Neuronal stem cell (in vitro differentiated cells): ENCODE measurements around the gene MRPL1. TPM values are rescaled to one million over a fixed set of nuclear protein-coding genes. Genes with fewer than 3 reads are reported as not detected.

Source experiments
- DNase-seq: peaks from one replicate; pipeline ENCODE4 v3.0.0-alpha.2; 2013; ENCODE audit warnings: low spot score
- H2AFZ ChIP-seq: one replicate; pipeline ENCODE4 v1.6.1; 2013; ENCODE audit warnings: mild to moderate bottlenecking, low read length, inconsistent platforms
- H2AK5ac ChIP-seq: 2 replicates; pipeline ENCODE4 v1.6.1; 2013; ENCODE audit warnings: low read depth, mild to moderate bottlenecking, inconsistent platforms, low read length, moderate library complexity, mixed read lengths
- H2BK120ac ChIP-seq: 2 replicates; pipeline ENCODE4 v1.6.1; 2013; ENCODE audit warnings: low read depth, mild to moderate bottlenecking, inconsistent platforms, low read length, moderate library complexity, mixed read lengths
- H2BK12ac ChIP-seq: one replicate; pipeline ENCODE4 v1.6.1; 2013; ENCODE audit warnings: low read length, inconsistent platforms
- H2BK15ac ChIP-seq: 2 replicates; pipeline ENCODE4 v1.6.1; 2013; ENCODE audit warnings: mild to moderate bottlenecking, low read length, inconsistent platforms, mixed read lengths
- H2BK5ac ChIP-seq: one replicate; pipeline ENCODE4 v1.6.1; 2013; ENCODE audit warnings: inconsistent platforms, mild to moderate bottlenecking, low read length, moderate library complexity
- H3K14ac ChIP-seq: one replicate; pipeline ENCODE4 v1.6.1; 2013; ENCODE audit warnings: low read length, inconsistent platforms
- H3K18ac ChIP-seq: 2 replicates; pipeline ENCODE4 v1.6.1; 2013; ENCODE audit warnings: low read length, inconsistent platforms
- H3K23ac ChIP-seq: 2 replicates; pipeline ENCODE4 v1.6.1; 2013; ENCODE audit warnings: low read depth, mild to moderate bottlenecking, mixed read lengths, low read length, inconsistent platforms; ENCODE audit not compliant: poor library complexity
- H3K27ac ChIP-seq: replicated peaks from 3 replicates; pipeline ENCODE4 v1.5.1; 2013; ENCODE audit warnings: low read length, inconsistent platforms
- H3K27me3 ChIP-seq, 3 experiments: 2 replicates each; pipeline ENCODE4 v1.6.1; 2013; ENCODE audit warnings: low read length in 3 of 3, mild to moderate bottlenecking in 2 of 3, inconsistent platforms in 1 of 3, low read depth in 1 of 3, mixed read lengths in 1 of 3, moderate library complexity in 1 of 3; ENCODE audit not compliant: control insufficient read depth in 3 of 3, insufficient read depth in 3 of 3
- H3K36me3 ChIP-seq, 2 donors: replicated peaks in 1 of 2; 2 replicates each; pipeline ENCODE4 v1.6.1; 2013; ENCODE audit warnings: low read length in 2 of 2; ENCODE audit not compliant: control insufficient read depth in 2 of 2, insufficient read depth in 2 of 2
- H3K4ac ChIP-seq: 2 replicates; pipeline ENCODE4 v1.6.1; 2013; ENCODE audit warnings: inconsistent platforms, mild to moderate bottlenecking, low read length, moderate library complexity
- H3K4me1 ChIP-seq, 2 donors: 1 replicate in 1 of 2; 2 replicates in 1 of 2; pipeline ENCODE4 v1.6.1; 2013; ENCODE audit warnings: low read length in 2 of 2, low read depth in 1 of 2; ENCODE audit not compliant: control insufficient read depth in 2 of 2, insufficient read depth in 1 of 2
- H3K4me2 ChIP-seq: one replicate; pipeline ENCODE4 v1.6.1; 2013; ENCODE audit warnings: mild to moderate bottlenecking, low read length, inconsistent platforms; ENCODE audit not compliant: insufficient read depth, poor library complexity, severe bottlenecking
- H3K4me3 ChIP-seq, 2 donors: 2 replicates each; pipeline ENCODE4 v1.5.1; 2013; ENCODE audit warnings: low read length in 2 of 2, mild to moderate bottlenecking in 2 of 2, inconsistent platforms in 1 of 2, moderate library complexity in 1 of 2
- H3K79me1 ChIP-seq: one replicate; pipeline ENCODE4 v1.6.1; 2013; ENCODE audit warnings: low read depth, mild to moderate bottlenecking, inconsistent platforms, low read length, moderate library complexity
- H3K9ac ChIP-seq: one replicate; pipeline ENCODE4 v1.6.1; 2013; ENCODE audit warnings: mild to moderate bottlenecking, low read depth, low read length, inconsistent platforms; ENCODE audit not compliant: poor library complexity
- H3K9me3 ChIP-seq, 2 donors: replicated peaks in 1 of 2; 2 replicates each; pipeline versions ENCODE3 to v1.6.1; 2013; ENCODE audit warnings: low read length in 2 of 2, mild to moderate bottlenecking in 2 of 2, inconsistent platforms in 1 of 2, low read depth in 1 of 2, mixed read lengths in 1 of 2, moderate library complexity in 1 of 2; ENCODE audit not compliant: control insufficient read depth in 2 of 2, insufficient read depth in 1 of 2
- H4K8ac ChIP-seq: one replicate; pipeline ENCODE4 v1.6.1; 2013; ENCODE audit warnings: low read depth, mild to moderate bottlenecking, inconsistent platforms, low read length, moderate library complexity
- H4K91ac ChIP-seq: one replicate; pipeline ENCODE4 v1.6.1; 2013; ENCODE audit warnings: low read length, low read depth, mild to moderate bottlenecking, inconsistent platforms; ENCODE audit not compliant: poor library complexity
- WGBS, 2 donors: extraction: QIAGEN DNeasy Blood & Tissue Kit; methylation state at CpG; one replicate each; pipeline ENCODE4 v1.1.7; 2013; ENCODE audit warnings: missing lambda C conversion rate in 2 of 2, mixed read lengths in 1 of 2; ENCODE audit not compliant: insufficient read length in 2 of 2, insufficient replicate concordance in 1 of 2; ENCODE audit errors: extremely low coverage in 2 of 2; 5-methylcytosine and 5-hydroxymethylcytosine counted together
- polyA plus RNA-seq, 2 experiments: library from polyadenylated mRNA; stranded (reverse); fragments of 200-250 nt; gene quantifications; one replicate each; pipeline ENCODE4 v1.2.3, GENCODE V29; 2013

MRPL1 gene
- 66.9 TPM for polyA plus RNA-seq (2013, experiment 1 of 2)
- polyA plus RNA-seq (2013, experiment 2 of 2), result 71.3 TPM

- Histone ChIP-seq H3K4me2 (peak within 1 kb of the TSS; percentile 81), H3K23ac (peak within 1 kb of the TSS; percentile 75), H2AFZ (peak within 1 kb of the TSS; percentile 84), H3K9me3 (no peaks in the 10 kb centered on the region), H3K18ac (peak within 1 kb of the TSS; percentile 91), H2BK120ac (no peak within 1 kb of the TSS), H3K36me3 (peaks cover 0 to 19% of the 10 kb centered on the region in 2 donors), H2AK5ac (no peak within 1 kb of the TSS), H2BK15ac (no peak within 1 kb of the TSS), H3K79me1 (no peaks in the 10 kb centered on the region), H4K91ac (no peak within 1 kb of the TSS), H3K4me3 (peak within 1 kb of the TSS; percentile 61 to 90), H2BK5ac (no peak within 1 kb of the TSS), H3K4me1 (peaks cover 0 to 3% of the 10 kb centered on the region in 2 donors), H2BK12ac (no peak within 1 kb of the TSS), H3K27me3 (no peaks in the 10 kb centered on the region), H4K8ac (no peak within 1 kb of the TSS), H3K9ac (no peak within 1 kb of the TSS), H3K14ac (no peak within 1 kb of the TSS), H3K4ac (no peak within 1 kb of the TSS), H3K27ac (peak within 1 kb of the TSS; percentile 80)
- peak; percentile 79 for DNase-seq
- no CpG with 5 or more reads among the region's 33 CpGs for WGBS, 2 donors
Measured at GRCh38 chr4:77862478-77863216, at the start of gene MRPL1. Gene MRPL1 (plus strand): TSS chr4:77862830. CDS start chr4:77862849, 19 bp downstream.

- H2BK120ac ChIP-seq, result no peak overlapping the region
- peaks cover 0 to 3% (median 0%) of the 10 kb centered on the region in 3 experiments for H3K27me3 ChIP-seq
- H3K4me3 ChIP-seq, result no peak overlapping the region
- H3K9me3 ChIP-seq, result no peaks in the 10 kb centered on the region
- no peak overlapping the region for H3K27ac ChIP-seq
- no peak overlapping the region for H2BK12ac ChIP-seq
- H2BK15ac ChIP-seq, result no peak overlapping the region
- H3K4me2 ChIP-seq, result no peak overlapping the region
- H3K36me3 ChIP-seq, result no peaks in the 10 kb centered on the region
- no peak overlapping the region for H2AFZ ChIP-seq
- H4K91ac ChIP-seq, result no peak overlapping the region
- no peak for DNase-seq
- no peak overlapping the region for H3K4ac ChIP-seq
- no peak overlapping the region for H3K23ac ChIP-seq
- peaks cover 1 to 2% of the 10 kb centered on the region in 2 donors for H3K4me1 ChIP-seq
- H4K8ac ChIP-seq, result no peak overlapping the region
- peaks cover 1% of the 10 kb centered on the region for H3K79me1 ChIP-seq
- no peak overlapping the region for H2BK5ac ChIP-seq
- no peak overlapping the region for H3K18ac ChIP-seq
- no peak overlapping the region for H2AK5ac ChIP-seq
- no peak overlapping the region for H3K14ac ChIP-seq
- no peak overlapping the region for H3K9ac ChIP-seq
Measured at GRCh38 chr4:77815636-77816035, 47.0 kb upstream of the MRPL1 start.

DNA sequence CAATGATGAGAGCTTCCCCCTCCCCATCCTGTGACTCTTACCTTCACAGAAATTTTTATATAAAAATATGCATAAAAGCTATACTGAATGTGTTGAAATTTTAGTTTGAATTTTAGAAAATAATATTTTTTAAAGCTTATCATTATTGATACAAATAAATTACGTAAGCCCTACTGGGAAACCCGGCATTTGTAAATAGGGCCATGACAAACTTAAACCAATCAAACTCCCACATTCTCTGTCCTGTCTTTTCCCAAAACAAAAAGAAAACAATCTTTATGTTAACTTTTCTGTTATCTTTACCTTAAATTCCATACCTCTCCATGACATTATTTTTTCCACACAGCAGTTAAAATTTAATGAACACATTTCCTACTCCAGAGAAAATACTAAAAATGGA, 46.1 kb upstream of the MRPL1 start:
- peaks cover 1 to 2% of the 10 kb centered on the region in 2 donors for H3K4me1 ChIP-seq

DNA sequence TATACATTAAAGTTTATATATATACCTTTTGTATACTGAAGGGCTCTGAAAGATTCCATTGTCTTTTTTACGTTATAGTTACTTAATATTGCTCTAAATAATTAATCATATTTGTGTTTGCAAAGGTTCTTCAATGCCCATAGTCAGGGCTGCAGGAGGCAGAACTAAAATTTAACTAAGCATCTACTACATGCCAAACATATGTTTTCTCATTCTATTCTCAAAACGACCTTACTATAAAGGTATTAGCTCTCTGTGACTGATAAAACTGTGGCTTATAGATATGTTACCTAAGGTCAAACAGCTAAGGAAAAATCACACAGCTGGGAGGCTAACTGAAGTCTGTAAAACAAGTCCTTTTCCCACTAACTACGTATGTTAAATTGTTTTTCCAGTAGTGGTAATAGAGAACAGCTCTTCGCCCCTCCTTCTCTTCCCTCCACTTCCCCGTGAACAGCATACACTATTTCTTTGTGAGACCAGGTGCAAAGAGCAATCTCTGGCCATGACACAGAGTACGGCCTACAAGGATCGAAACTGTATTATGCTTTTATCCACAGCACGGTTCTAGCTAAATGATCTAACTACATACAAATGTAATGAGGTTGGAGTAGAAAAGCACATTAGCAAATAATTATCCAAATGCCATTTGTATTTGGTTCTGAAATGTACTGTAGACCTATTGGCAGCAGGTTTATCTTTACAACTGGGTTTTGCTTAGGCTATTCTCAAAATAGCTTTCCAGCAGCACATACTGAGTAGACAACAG, 45.1 kb upstream of the MRPL1 start:
- no CpG with 5 or more reads among the region's 8 CpGs for WGBS, 2 donors
- DNase-seq, result no peak

More for the DNA sequence above, 46.1 kb upstream of the MRPL1 start:
- no peak overlapping the region for H3K4ac ChIP-seq
- H3K4me3 ChIP-seq, result no peak overlapping the region
- peaks cover 0 to 8% (median 0%) of the 10 kb centered on the region in 3 experiments for H3K27me3 ChIP-seq
- H3K18ac ChIP-seq, result no peak overlapping the region
- H2BK5ac ChIP-seq, result no peak overlapping the region
- H3K27ac ChIP-seq, result no peak overlapping the region
- H4K8ac ChIP-seq, result no peak overlapping the region
- H3K23ac ChIP-seq, result no peak overlapping the region
- no peak overlapping the region for H2AK5ac ChIP-seq
- H2BK120ac ChIP-seq, result no peak overlapping the region
- DNase-seq, result no peak
- no peak overlapping the region for H3K14ac ChIP-seq
- no peaks in the 10 kb centered on the region for H3K9me3 ChIP-seq
- peaks cover 1% of the 10 kb centered on the region for H3K79me1 ChIP-seq
- H3K9ac ChIP-seq, result no peak overlapping the region
- no peak overlapping the region for H2AFZ ChIP-seq
- H4K91ac ChIP-seq, result no peak overlapping the region
- no CpG with 5 or more reads among the region's 2 CpGs for WGBS, 2 donors
- no peaks in the 10 kb centered on the region for H3K36me3 ChIP-seq
- no peak overlapping the region for H3K4me2 ChIP-seq
- no peak overlapping the region for H2BK12ac ChIP-seq
- H2BK15ac ChIP-seq, result no peak overlapping the region

More for the DNA sequence above, 45.1 kb upstream of the MRPL1 start:
- peak overlapping the region in 1 of 2 donors; percentile 97 for H3K4me3 ChIP-seq
- H3K4me2 ChIP-seq, result peak overlapping the region; percentile 98
- H3K14ac ChIP-seq, result no peak overlapping the region
- no peaks in the 10 kb centered on the region for H3K9me3 ChIP-seq
- no peak overlapping the region for H3K27ac ChIP-seq
- no peak overlapping the region for H3K9ac ChIP-seq
- peak overlapping the region; percentile 93 for H2AFZ ChIP-seq
- no peak overlapping the region for H2BK5ac ChIP-seq
- H2BK120ac ChIP-seq, result no peak overlapping the region
- H3K18ac ChIP-seq, result no peak overlapping the region
- H3K4me1 ChIP-seq, result peaks cover 1 to 2% of the 10 kb centered on the region in 2 donors
- peaks cover 1% of the 10 kb centered on the region for H3K79me1 ChIP-seq
- H3K36me3 ChIP-seq, result no peaks in the 10 kb centered on the region
- no peak overlapping the region for H2BK12ac ChIP-seq
- H2BK15ac ChIP-seq, result no peak overlapping the region
- H2AK5ac ChIP-seq, result no peak overlapping the region
- H3K27me3 ChIP-seq, result peaks cover 0 to 8% (median 0%) of the 10 kb centered on the region in 3 experiments
- no peak overlapping the region for H4K91ac ChIP-seq
- H3K4ac ChIP-seq, result no peak overlapping the region
- H4K8ac ChIP-seq, result no peak overlapping the region
- H3K23ac ChIP-seq, result no peak overlapping the region
